Astrocyte of the spinal cord (primary cell): ENCODE results near the gene RHOB.

Experiments
- DNase-seq: peaks from one replicate; pipeline ENCODE4 v3.0.0; 2011; ENCODE audit warnings: low read depth, low spot score
- H3K4me3 ChIP-seq: 2 replicates; pipeline ENCODE4 v1.5.1; 2011; ENCODE audit warnings: low read depth, mild to moderate bottlenecking, low read length, moderate library complexity
- in situ Hi-C: cut with HindIII; loops from 2 replicates; pipeline ENCODE4 v1.10.0; 2017; ENCODE audit warnings: low sequenced_read_pairs
- TF ChIP-seq, protein P1 (sequence below): IDR thresholded peaks from 2 replicates; pipeline ENCODE4 v1.5.1; 2012; ENCODE audit warnings: low read depth, mild to moderate bottlenecking, low read length, inconsistent platforms

Gene RHOB

DNA sequence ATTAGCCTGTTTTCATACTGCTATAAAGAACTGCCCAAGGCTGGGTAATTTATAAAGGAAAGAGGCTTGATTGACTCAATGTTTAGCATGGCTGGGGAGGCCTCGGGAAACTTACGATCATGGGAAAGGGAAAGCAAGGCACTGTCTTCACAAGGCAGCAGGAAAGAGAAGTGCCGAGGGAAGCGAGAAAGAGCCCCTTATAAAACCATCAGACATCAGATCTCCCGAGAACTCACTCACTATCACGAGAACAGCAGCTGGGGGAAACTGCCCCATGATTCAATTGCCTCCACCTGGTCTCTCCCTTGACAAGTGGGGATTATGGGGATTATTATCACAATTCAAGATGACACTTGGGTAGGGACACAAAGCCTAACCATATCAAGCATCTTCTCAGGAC is 23.3 kb downstream of the RHOB start:
- in situ Hi-C loops: no loop called here

DNA sequence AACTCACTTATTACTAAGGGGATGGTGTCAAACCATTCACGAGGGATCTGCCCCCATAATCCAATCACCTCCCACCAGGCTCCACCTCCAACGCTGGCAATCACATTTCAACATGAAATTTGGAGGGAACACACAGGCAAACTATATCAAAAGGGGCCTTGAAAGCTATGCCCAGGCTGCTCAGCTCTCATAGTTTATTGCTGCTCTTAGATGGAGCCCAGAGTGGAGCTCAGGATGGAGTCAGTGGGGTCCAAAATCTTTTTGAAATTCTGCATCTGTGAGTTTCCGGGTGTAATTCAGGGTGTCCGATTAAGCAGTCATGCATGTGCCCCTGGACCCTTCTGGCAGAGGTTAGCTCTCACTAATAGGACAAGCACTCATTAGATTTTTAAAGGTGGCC is 24.3 kb downstream of the RHOB start:
- no peak for DNase-seq
- TF ChIP-seq, protein P1, sequence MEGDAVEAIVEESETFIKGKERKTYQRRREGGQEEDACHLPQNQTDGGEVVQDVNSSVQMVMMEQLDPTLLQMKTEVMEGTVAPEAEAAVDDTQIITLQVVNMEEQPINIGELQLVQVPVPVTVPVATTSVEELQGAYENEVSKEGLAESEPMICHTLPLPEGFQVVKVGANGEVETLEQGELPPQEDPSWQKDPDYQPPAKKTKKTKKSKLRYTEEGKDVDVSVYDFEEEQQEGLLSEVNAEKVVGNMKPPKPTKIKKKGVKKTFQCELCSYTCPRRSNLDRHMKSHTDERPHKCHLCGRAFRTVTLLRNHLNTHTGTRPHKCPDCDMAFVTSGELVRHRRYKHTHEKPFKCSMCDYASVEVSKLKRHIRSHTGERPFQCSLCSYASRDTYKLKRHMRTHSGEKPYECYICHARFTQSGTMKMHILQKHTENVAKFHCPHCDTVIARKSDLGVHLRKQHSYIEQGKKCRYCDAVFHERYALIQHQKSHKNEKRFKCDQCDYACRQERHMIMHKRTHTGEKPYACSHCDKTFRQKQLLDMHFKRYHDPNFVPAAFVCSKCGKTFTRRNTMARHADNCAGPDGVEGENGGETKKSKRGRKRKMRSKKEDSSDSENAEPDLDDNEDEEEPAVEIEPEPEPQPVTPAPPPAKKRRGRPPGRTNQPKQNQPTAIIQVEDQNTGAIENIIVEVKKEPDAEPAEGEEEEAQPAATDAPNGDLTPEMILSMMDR: no peak
- no peak overlapping the region for H3K4me3 ChIP-seq
- in situ Hi-C loops: no loop called here

More for the DNA sequence above, 23.3 kb downstream of the RHOB start:
- TF ChIP-seq, protein P1: no peak
- H3K4me3 ChIP-seq: no peak overlapping the region
- DNase-seq: no peak

DNA sequence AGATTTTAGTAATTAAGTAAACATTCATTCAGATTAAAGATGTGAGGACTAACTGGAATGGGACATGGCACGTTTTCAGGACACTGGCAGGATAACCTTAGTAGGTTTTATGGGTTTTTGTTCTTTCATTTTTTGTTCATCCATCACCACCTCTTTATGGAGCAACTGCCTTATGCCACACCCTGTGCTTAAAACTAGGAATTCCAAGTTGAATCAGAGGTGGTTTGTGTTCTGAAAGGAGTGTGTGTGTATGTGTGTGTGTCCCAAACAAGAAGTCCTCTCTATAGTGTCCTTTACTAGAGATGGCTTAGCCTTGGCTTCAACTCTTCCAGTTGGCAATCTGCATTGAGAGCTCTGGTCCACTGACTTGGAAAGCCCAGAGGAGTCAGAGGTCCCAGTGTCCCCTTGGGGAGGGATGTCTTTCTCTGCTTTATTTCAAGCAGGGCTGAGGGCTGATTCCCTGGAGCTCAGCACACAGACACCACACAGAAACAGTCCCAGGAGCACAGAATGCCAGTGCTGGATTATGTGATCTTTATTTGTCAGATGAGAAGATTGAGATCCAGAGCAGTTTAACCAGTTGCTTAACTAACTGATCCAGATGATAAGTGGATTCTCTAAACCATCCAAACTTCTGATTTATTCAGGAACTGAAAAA is 25.2 kb downstream of the RHOB start:
- no peak for DNase-seq
- in situ Hi-C loops: no loop called here
- TF ChIP-seq, protein P1: no peak
- no peak overlapping the region for H3K4me3 ChIP-seq

DNA sequence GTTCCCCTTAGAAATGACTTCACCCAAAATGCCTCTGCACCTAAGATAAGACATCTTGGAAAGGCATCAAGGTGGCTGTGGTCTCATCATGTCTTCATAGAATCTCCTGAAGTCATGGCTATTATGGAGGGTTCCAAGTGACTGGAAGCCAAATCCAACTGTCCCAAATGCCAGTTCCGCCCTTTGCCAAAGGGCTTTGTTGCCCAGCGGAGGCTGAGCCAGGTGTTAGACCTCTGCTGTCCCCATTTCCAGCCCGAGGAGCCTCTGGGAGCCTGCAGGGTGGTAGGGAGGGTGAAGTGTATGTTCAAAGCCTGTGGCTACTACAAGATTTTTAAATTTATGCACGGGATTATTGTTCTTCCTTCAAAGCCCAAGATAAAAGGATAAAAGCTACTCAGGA is 25.7 kb downstream of the RHOB start:
- in situ Hi-C loops: no loop called here
- H3K4me3 ChIP-seq: no peak overlapping the region
- TF ChIP-seq, protein P1: no peak
- no peak for DNase-seq

DNA sequence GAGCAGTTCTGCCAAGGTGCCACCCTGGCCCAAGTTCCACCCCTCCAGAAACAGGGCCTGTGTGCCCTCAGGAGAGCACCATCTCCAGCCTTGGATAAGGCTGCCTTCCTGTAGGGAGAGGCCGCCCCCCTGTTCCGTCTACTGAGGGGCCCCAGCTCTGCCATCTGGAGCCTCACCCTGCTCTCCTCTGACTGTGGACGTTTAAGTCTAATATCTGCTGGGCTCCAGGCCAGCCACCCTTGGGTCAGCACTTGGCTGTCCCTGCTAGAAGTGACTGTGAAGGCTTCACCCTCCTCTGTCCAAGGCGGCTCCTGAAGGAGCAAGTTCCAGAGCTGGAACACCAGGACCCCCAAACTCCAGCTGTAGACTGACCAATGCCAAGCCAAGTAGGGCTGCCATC is 26.3 kb downstream of the RHOB start:
- no peak for DNase-seq
- TF ChIP-seq, protein P1: no peak
- H3K4me3 ChIP-seq: no peak overlapping the region
- in situ Hi-C loops: no loop called here

DNA sequence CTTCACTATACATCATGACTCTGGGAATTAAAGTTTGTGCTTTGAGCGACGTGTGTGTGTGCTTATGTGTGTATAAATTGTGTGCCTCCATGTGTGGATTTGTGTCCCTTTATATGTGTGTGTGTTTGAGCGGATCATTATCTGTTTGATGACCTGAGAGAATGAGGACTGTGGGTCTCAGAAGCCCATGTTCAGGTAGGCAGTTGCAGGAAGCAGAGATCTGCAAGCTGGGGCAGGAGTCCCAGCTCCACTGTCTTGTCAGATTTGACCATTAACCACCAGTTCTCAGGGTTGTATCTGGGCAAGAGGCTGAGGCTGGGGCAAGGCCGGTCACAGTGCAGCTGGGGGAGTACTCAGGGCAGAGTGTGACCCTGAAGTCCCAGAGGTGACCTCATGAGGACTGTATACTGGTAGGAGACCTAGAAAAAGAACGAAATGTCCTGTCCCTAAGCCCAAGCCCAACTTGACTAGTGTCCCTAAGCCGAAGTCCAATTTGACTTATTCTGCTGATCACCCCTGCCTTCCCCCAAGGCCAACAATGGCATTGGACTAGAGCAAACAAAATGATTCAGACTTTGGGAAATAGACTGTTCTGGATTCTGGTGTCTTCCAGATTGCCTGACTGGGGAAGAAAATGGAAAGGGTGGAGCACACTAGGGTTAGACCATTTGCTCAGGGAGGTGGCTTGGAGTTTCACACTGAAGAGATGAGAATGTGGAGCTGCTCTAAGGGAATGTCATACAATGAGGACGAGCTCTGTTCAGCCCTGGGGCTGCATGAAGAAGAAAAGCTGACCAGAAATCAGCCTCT is 28.1 kb downstream of the RHOB start:
- no peak for DNase-seq
- in situ Hi-C loops: no loop called here
- H3K4me3 ChIP-seq: no peak overlapping the region
- TF ChIP-seq, protein P1: no peak
